ENCODE results near the gene GADD45A.
A peak's percentile ranks its signal among the peaks of the same experiment; 100 is the strongest.

GADD45A gene

DNA sequence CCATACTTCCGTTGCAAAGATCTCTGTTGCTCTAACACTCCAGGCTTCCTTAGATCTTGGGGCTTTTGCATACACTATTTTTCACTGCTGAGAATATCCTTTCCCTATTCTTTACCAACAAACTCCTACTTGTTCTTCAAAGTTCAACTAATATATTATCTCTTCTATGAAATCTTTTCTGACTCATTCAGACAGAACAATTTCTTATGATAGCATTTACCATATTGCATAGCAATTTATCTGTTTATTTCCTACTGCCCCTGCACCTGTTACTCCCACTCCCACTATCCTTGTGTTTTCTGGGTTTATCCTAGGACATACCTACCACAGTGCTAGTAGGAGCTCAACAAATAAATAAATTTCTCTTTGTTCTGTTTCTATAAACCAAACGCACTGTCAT, 11.0 kb downstream of the GADD45A start:
- TF ChIP-seq FOXP2 (optimal IDR thresholded peaks at IDR 0.05; ENCODE audit: borderline replicate concordance, extremely low read depth, extremely low read length, insufficient read depth): no peak
- no peak for TF ChIP-seq POLR2AphosphoS5 (IDR thresholded peaks at IDR 0.05; ENCODE audit: low read depth, low read length)
- TF ChIP-seq SIN3A (IDR thresholded peaks at IDR 0.05; ENCODE audit: borderline replicate concordance, insufficient read depth, low read length): no peak
- no peak for TF ChIP-seq TAF1 (IDR thresholded peaks at IDR 0.05; ENCODE audit: borderline replicate concordance, insufficient read depth, low read length)
- TF ChIP-seq, protein P1, sequence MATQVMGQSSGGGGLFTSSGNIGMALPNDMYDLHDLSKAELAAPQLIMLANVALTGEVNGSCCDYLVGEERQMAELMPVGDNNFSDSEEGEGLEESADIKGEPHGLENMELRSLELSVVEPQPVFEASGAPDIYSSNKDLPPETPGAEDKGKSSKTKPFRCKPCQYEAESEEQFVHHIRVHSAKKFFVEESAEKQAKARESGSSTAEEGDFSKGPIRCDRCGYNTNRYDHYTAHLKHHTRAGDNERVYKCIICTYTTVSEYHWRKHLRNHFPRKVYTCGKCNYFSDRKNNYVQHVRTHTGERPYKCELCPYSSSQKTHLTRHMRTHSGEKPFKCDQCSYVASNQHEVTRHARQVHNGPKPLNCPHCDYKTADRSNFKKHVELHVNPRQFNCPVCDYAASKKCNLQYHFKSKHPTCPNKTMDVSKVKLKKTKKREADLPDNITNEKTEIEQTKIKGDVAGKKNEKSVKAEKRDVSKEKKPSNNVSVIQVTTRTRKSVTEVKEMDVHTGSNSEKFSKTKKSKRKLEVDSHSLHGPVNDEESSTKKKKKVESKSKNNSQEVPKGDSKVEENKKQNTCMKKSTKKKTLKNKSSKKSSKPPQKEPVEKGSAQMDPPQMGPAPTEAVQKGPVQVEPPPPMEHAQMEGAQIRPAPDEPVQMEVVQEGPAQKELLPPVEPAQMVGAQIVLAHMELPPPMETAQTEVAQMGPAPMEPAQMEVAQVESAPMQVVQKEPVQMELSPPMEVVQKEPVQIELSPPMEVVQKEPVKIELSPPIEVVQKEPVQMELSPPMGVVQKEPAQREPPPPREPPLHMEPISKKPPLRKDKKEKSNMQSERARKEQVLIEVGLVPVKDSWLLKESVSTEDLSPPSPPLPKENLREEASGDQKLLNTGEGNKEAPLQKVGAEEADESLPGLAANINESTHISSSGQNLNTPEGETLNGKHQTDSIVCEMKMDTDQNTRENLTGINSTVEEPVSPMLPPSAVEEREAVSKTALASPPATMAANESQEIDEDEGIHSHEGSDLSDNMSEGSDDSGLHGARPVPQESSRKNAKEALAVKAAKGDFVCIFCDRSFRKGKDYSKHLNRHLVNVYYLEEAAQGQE (IDR thresholded peaks at IDR 0.05; ENCODE audit: insufficient read depth in 1 of 2, low read depth in 2 of 2, low read length in 2 of 2): no peak

DNA sequence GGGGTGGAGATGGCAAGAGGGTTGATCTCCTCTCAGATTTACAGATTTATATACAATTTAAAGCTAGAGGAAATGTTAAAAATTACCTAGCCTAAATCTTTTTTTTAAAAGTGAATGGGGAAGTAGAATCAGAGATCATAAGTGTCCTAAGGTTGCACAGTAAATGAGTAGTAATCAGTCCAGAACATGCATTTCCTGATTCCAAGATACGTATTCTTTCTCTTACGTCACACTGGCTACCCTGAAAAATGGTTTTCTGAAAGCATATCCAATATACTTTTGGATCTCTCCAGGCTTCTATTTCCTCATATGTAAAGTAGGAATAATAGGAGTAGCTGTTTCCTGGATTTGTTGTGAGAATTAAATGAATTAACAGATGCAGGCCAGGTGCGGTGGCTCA, 11.7 kb downstream of the GADD45A start:
- TF ChIP-seq, protein P1 (IDR thresholded peaks at IDR 0.05; ENCODE audit: insufficient read depth in 1 of 2, low read depth in 2 of 2, low read length in 2 of 2): no peak
- TF ChIP-seq FOXP2 (optimal IDR thresholded peaks at IDR 0.05; ENCODE audit: borderline replicate concordance, extremely low read depth, extremely low read length, insufficient read depth) (no peak), POLR2AphosphoS5 (IDR thresholded peaks at IDR 0.05; ENCODE audit: low read depth, low read length) (no peak), SIN3A (IDR thresholded peaks at IDR 0.05; ENCODE audit: borderline replicate concordance, insufficient read depth, low read length) (no peak), TAF1 (IDR thresholded peaks at IDR 0.05; ENCODE audit: borderline replicate concordance, insufficient read depth, low read length) (no peak)

DNA sequence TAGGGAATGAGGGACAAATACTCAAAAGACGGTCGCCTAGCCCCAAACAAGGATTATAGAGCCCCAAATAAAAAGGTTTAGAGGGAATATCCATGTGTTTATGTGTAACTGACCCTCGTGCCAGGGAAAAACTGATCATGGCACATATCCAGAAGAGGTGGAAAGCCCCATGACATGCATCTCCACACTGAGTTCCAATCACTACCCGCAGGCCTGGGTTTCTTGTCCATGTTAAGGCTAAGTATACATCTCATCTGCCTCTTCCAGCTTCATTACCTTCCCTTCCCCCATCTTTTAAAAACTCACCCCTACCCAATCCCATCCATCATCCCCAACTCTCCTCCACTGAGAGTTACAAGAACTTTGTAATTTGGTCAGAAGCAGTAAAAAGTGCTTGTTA, 15.2 kb downstream of the GADD45A start:
- no peak for TF ChIP-seq TAF1 (IDR thresholded peaks at IDR 0.05; ENCODE audit: borderline replicate concordance, insufficient read depth, low read length)
- TF ChIP-seq FOXP2 (optimal IDR thresholded peaks at IDR 0.05; ENCODE audit: borderline replicate concordance, extremely low read depth, extremely low read length, insufficient read depth): no peak
- TF ChIP-seq, protein P1 (IDR thresholded peaks at IDR 0.05; ENCODE audit: insufficient read depth in 1 of 2, low read depth in 2 of 2, low read length in 2 of 2): no peak
- TF ChIP-seq POLR2AphosphoS5 (IDR thresholded peaks at IDR 0.05; ENCODE audit: low read depth, low read length): no peak
- TF ChIP-seq SIN3A (IDR thresholded peaks at IDR 0.05; ENCODE audit: borderline replicate concordance, insufficient read depth, low read length): no peak

DNA sequence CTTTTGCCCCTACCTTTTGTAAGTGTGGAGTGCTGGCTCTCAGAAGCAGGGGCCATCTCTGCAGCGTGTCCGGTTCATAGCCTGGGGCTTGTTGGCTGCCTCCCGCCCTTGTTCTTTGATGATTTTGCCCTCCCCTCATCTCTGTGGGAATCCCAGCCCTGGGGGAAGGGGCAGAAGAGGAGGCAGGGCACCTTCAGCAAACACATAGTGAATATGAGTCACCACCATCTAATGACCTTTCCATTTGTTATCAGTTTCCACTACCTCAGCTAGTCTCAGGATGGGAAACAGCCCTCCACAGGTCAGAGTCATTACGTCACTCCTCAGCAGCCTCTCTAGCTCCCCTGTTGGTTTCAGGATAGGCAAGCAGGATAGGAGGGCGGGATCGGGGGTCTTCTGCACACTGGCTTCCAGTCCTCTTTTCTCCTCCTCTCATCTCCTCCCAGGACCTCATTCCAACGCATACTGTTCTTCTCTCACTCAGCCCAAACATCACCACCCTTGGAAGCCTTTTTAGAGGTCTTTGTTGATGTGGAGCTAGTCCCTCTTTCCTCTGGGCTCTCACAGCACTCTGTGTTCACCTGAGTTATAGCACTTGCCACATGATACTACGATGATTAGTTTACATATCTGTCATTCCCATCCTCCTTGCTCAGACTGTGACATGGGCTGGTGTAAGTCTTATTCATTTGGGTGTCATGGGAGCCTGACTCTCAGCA, 15.8 kb downstream of the GADD45A start:
- TF ChIP-seq FOXP2 (optimal IDR thresholded peaks at IDR 0.05; ENCODE audit: borderline replicate concordance, extremely low read depth, extremely low read length, insufficient read depth) (no peak), POLR2AphosphoS5 (IDR thresholded peaks at IDR 0.05; ENCODE audit: low read depth, low read length) (no peak), SIN3A (IDR thresholded peaks at IDR 0.05; ENCODE audit: borderline replicate concordance, insufficient read depth, low read length) (no peak), TAF1 (IDR thresholded peaks at IDR 0.05; ENCODE audit: borderline replicate concordance, insufficient read depth, low read length) (peak; percentile 37; the same call in 1 of the 2 replicates)
- TF ChIP-seq, protein P1 (IDR thresholded peaks at IDR 0.05; ENCODE audit: insufficient read depth in 1 of 2, low read depth in 2 of 2, low read length in 2 of 2): no peak

All from PFSK-1 (cell line).